ENCODE measurements around the gene GAB4. TPM values are rescaled to one million over a fixed set of nuclear protein-coding genes. Genes with fewer than 3 reads are reported as not detected.

Gene GAB4
- total RNA-seq, 1 experiment from 2014 or later, result not detected

GRCh38 chr22:17013396-17014100, 5.5 kb upstream of the GAB4 start:
- no peak overlapping the region for H2AFZ ChIP-seq (ENCODE audit: low read length)
- no peak overlapping the region for H3K4ac ChIP-seq (ENCODE audit: low read depth, low read length)
- no peak overlapping the region for H2BK15ac ChIP-seq (ENCODE audit: low read depth, low read length)
- H3K14ac ChIP-seq (ENCODE audit: insufficient read depth, low read length), result no peak overlapping the region
- H3K4me2 ChIP-seq (ENCODE audit: insufficient read depth, insufficient read length, low read length), result no peak overlapping the region
- H4K91ac ChIP-seq (ENCODE audit: insufficient read length, low read depth, low read length), result no peak overlapping the region
- H2AK5ac ChIP-seq (ENCODE audit: insufficient read length, low read length), result no peak overlapping the region
- H3K56ac ChIP-seq (ENCODE audit: insufficient read length, low read depth, low read length), result no peak overlapping the region
- H3K4me1 ChIP-seq (ENCODE audit: insufficient read depth, low read length), result no peaks in the 10 kb centered on the region
- H2BK5ac ChIP-seq (ENCODE audit: insufficient read length, low read length), result no peak overlapping the region
- H2BK20ac ChIP-seq (ENCODE audit: low read depth, low read length, poor library complexity, severe bottlenecking), result no peak overlapping the region
- no peak overlapping the region for H3T11ph ChIP-seq (ENCODE audit: low read length)
- no peak overlapping the region for H4K5ac ChIP-seq (ENCODE audit: insufficient read length, low read depth, low read length)
- DNase-seq, result no peak
- no peak for TF ChIP-seq CTCF (conservative IDR thresholded peaks at IDR 0.05)
- H3K27me3 Mint-ChIP-seq (ENCODE audit: low read depth), result peaks cover 27% of the 10 kb centered on the region
- peaks cover 6% of the 10 kb centered on the region; the same call in 1 of the 2 replicates for H3K27me3 ChIP-seq (ENCODE audit: insufficient read depth, low read length)
- H3K23me2 ChIP-seq (ENCODE audit: insufficient read length, low read depth, low read length, poor library complexity, severe bottlenecking), result no peaks in the 10 kb centered on the region
- H3K23ac ChIP-seq (ENCODE audit: insufficient read length, low read depth, low read length), result no peak overlapping the region
- no peak overlapping the region for H2BK12ac ChIP-seq (ENCODE audit: insufficient read length, low read depth, low read length)
- H3K27ac ChIP-seq (ENCODE audit: insufficient read length, low read depth, low read length), result no peak overlapping the region
- no peaks in the 10 kb centered on the region for H3K4me1 Mint-ChIP-seq
- no peaks in the 10 kb centered on the region for H3K9me3 ChIP-seq (ENCODE audit: control insufficient read depth, low read depth, low read length)
- H4K8ac ChIP-seq (replicated peaks; ENCODE audit: insufficient read length, low read depth, low read length), result no peak overlapping the region
- peaks cover 76 to 87% of the 10 kb centered on the region in 2 experiments for H3K9me3 Mint-ChIP-seq
- H2BK120ac ChIP-seq (ENCODE audit: low read depth, low read length, poor library complexity, severe bottlenecking), result no peak overlapping the region
- WGBS (ENCODE audit: extremely low coverage, insufficient read length, low lambda C conversion rate), result no CpG with 5 or more reads among the region's 2 CpGs
- peaks cover 0 to 8% (median 3%) of the 10 kb centered on the region in 3 experiments; a peak in 3 of 7 replicates for H3K36me3 Mint-ChIP-seq (ENCODE audit: insufficient read depth in 1 of 3, low read depth in 3 of 3)
- no peak overlapping the region for H3K4me3 Mint-ChIP-seq
- no peak overlapping the region for H3K18ac ChIP-seq (ENCODE audit: insufficient read length, low read depth, low read length)
- H3K79me2 ChIP-seq (ENCODE audit: insufficient read depth, low read length), result no peaks in the 10 kb centered on the region
- no peak overlapping the region for H3K27ac Mint-ChIP-seq
- no peaks in the 10 kb centered on the region for H4K20me1 ChIP-seq (ENCODE audit: control insufficient read depth, insufficient read depth, insufficient read length)
- no peak overlapping the region for H3K9ac ChIP-seq (ENCODE audit: extremely low read depth, insufficient read length, low read length)
- H3K79me1 ChIP-seq (ENCODE audit: insufficient read depth, low read depth, low read length, poor library complexity, severe bottlenecking), result no peaks in the 10 kb centered on the region

Data from H9 (cell line).